HEK293 (cell line): ENCODE measurements around the gene CAD.

Experiments used
- CTCF ChIP-seq: fragments of 450-650 bp; formaldehyde crosslinking; IDR thresholded peaks from 2 replicates; pipeline ENCODE4 v1.5.1; 2016; ENCODE audit warnings: missing biosample characterization, missing genetic modification characterization
- SCRT2 ChIP-seq: fragments of 450-650 bp; formaldehyde crosslinking; IDR thresholded peaks from 2 replicates; pipeline ENCODE4 v1.5.1; 2016; ENCODE audit warnings: missing biosample characterization, missing genetic modification characterization
- SP2 ChIP-seq: fragments of 450-650 bp; formaldehyde crosslinking; IDR thresholded peaks from 2 replicates; pipeline ENCODE4 v1.5.1; 2016; ENCODE audit warnings: missing biosample characterization, missing genetic modification characterization

DNA sequence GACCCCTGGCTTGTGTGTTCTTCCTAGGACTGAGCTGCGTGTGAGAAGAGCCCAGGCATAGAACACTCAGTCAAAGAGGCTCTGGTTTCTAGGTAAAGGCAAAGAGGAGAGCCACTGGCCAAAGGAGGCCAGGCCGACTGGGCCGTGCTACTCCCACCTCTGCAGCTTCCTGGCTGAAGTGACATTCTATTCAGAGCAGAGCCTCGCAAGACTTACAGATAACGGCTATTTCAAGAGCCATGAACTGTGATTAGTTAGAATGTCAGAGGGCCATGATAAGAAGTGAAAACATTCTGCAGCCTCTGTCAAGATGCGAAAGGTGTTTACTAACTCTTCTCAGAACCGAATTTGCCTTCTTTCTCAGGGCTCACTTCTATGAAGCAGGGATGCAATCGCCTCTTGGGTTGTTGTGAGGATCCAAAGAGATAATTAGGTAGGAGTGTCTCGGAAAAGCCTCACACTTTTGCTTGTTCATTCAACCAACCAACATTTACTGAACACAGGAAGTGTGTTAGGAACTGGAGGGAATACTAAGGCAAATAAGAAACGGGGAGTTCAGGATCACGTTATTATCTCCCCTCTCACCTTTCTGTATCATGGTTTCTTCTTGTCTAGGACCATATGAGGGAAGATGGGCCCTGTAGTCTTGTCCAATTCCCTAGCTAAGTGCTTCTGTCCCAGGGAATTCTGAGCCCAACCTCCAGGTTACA lies 54.6 kb downstream of the CAD start:
- TF ChIP-seq SP2 (tag by site-specific recombination) (no peak), SCRT2 (tag by site-specific recombination) (no peak), CTCF (no peak)
